NCI-H187 treated with DMSO at 0.1 percent for 48 hours (cell line): ENCODE results near the gene MRPL49.
"Not testable (repeated sequence)": the region's sequence is repeated elsewhere in the genome, so short reads cannot be mapped to it uniquely, and the experiment has no call there.

ENCODE experiments used
- DNase-seq: peaks from one replicate; lab custom pipeline; 2025; lab: John Stamatoyannopoulos, UW

The MRPL49 gene

GRCh38 chr11:65117206-65118096 lies 4.7 kb upstream of the MRPL49 start, which contains the start of gene ZNHIT2:
TSS of gene ZNHIT2 (minus strand) at chr11:65117701. CDS start at chr11:65117653, 48 bp downstream.
- DNase-seq, result peak; percentile 88

- no peak for DNase-seq
These were observed 3.9 kb upstream of the MRPL49 start for GRCh38 chr11:65118097-65118837.

GRCh38 chr11:65118891-65119669 lies 3.0 kb upstream of the MRPL49 start:
- not testable (repeated sequence) for DNase-seq

- DNase-seq, result no peak
These were observed 2.5 kb upstream of the MRPL49 start for GRCh38 chr11:65119670-65119995.

- no peak for DNase-seq
These were observed 1.3 kb upstream of the MRPL49 start for GRCh38 chr11:65120831-65121230.

GRCh38 chr11:65121447-65121864 lies 665 bp upstream of the MRPL49 start:
- DNase-seq, result no peak

GRCh38 chr11:65124480-65125196 lies 2.5 kb downstream of the MRPL49 start:
- no peak for DNase-seq

- no peak for DNase-seq
These were observed 3.3 kb downstream of the MRPL49 start for GRCh38 chr11:65125197-65126056.

- DNase-seq, result no peak
These were observed 4.6 kb downstream of the MRPL49 start for GRCh38 chr11:65126624-65127274.

- no peak for DNase-seq
These were observed 5.5 kb downstream of the MRPL49 start for GRCh38 chr11:65127473-65128181.

- DNase-seq, result no peak
These were observed 6.3 kb downstream of the MRPL49 start for GRCh38 chr11:65128182-65129145.

- DNase-seq, result no peak
These were observed 7.7 kb downstream of the MRPL49 start for GRCh38 chr11:65129649-65130441.

- no peak for DNase-seq
These were observed 8.7 kb downstream of the MRPL49 start for GRCh38 chr11:65130631-65131416.

- no peak for DNase-seq
These were observed 9.3 kb downstream of the MRPL49 start for GRCh38 chr11:65131417-65131776.

- DNase-seq, result no peak
These were observed 9.7 kb downstream of the MRPL49 start for GRCh38 chr11:65131895-65132237.

- DNase-seq, result no peak
These were observed 10.3 kb downstream of the MRPL49 start for GRCh38 chr11:65132238-65132987.
